HG03565 (cell line): ENCODE results near the gene ATXN7L1.

Experiments used
- ATAC-seq: cut with Tn5 transposase; IDR thresholded peaks from one replicate; pipeline ENCODE4 v1.9.1; 2021; ENCODE audit warnings: mild to moderate bottlenecking, moderate library complexity; ENCODE audit not compliant: unreplicated experiment

ATXN7L1 gene

DNA sequence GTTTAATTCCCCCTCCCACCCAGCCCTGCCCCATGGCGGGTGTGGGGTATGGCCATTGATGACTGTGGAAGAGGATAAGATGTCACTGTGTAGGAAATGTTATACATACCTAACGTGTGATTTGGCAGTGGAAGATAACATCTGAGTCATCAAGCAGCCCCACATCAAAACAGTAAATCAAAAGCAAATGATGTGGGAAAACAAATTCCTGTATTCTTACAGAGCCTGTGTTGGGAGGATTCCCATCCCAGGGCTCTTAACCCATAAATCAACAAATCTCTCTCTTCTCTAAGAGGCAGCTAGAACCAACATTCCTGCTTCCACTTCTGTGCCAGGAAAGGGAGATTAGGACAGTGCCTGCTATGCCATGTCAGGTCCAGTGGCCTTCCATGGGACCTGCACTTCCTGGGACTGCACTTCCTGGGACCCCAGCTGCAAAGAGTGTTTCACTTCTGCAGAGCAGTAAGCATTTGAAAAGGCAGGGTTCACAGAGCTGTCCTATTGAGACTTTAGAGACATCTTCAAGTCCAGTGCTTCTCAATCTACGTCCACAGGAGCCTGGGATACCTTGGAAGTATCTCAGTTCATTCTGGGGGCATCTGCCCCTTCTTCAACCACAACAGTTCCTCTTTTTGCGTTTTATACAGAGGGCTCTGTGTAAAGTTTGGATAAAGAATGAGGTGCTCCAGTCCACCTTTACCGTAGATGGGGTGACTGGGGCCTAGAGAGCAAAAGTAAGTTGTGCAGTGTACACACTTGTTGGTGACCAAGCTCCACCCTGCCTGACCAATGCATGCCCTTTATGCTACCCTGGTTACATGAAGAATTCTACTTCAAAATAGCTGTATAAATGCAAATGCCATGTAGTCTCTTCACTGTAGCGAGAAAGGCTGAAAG, 45.7 kb downstream of the ATXN7L1 start:
- ATAC-seq = no peak

DNA sequence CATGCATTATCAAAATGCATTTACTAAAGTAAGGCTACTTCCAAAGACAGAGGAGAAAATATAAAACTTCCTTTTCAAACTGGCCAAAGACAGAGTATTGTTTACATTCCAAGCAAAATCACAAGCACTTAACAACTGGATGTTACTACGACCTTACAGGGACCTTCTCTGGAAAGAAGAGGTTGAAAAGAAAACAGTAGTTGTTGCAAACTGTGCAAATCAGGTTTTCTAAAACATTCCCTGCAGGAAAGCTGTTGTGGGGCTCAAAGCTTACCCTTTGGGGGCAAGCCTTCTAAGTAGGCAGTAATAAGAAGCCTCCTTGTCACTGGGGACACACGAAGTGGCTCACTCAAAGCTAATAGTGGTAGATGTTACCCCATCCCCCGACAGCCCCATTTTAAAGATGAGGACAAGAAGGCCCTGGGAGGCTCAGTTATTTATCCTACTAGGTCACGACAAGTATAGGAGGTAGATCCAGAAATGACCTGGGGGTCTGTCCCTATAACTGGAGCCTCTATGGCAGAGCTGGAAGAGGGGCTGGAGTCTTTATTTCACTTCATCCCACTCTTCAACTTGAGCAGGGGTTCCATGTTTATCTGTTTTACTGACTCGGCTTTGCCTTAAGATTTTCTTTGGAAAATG, 46.6 kb downstream of the ATXN7L1 start:
- no peak for ATAC-seq

DNA sequence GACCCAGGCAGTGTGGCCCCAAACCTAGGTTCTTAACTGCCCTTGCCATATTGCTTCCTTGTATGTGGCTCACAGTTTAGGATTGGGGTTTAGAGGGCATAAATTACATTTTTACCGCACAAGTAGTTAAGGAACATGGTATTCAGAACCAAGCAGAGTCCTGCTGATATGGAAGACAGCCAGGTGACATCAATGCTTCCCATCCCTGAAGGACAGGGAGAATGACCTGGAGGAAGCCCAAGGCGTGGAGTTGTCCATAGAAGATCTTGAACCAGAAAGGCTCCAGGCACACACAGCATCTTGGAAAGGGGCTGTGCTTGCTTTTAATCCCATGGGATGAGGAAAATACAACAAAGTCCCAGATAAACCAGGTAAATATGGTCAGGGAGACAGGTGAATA, 48.3 kb downstream of the ATXN7L1 start:
- no peak for ATAC-seq

DNA sequence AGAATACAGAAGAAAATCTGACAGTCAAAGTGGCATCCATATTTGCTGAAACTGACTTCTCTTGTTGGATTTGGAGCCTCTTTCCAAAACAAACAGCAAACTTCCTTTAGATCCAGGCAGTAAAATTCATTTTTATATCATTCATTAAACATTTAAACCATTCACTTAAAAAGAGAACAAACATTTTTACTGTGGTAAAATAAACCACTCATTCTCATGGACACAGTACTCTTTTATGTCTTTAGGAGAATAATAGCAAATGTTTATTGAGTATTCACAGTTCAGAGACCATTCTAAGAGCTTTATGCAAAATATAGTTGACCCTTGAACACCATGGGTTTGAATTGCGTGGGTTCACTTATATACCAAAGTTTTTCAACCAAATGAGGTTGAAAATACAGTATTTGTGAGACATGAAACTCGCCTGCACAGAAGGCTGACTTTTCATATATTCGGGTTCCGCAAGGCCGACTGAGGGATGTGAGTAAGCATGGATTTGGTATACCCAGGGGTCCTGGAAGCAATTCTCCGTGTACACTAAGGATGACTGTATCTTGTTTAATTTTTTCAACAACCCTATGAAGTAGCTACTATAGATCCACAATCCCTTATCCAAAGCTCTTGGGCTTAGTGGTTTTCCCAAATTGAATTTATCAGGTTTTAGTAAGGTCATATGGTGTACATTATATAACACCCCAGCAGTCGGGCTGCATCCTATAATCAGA, 49.1 kb downstream of the ATXN7L1 start:
- ATAC-seq = no peak

DNA sequence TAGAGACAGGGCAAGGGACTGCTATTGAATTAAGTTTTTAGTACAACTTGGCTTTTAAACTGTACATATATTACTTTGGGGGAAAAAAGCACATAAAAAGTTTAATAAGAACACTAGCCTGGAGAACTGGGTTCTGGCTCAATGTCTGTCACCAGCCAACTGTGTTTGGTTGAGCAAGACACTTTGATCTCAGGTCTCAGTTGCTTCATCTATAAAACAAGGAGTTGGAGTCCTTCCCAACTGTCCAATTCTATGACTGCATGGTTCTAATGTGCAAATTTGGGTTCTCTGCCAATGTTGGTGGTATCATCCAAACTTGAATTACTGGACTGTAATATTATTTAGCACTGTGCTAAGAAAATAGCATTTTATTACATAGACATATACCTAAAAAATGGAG, 50.3 kb downstream of the ATXN7L1 start:
- ATAC-seq = no peak

DNA sequence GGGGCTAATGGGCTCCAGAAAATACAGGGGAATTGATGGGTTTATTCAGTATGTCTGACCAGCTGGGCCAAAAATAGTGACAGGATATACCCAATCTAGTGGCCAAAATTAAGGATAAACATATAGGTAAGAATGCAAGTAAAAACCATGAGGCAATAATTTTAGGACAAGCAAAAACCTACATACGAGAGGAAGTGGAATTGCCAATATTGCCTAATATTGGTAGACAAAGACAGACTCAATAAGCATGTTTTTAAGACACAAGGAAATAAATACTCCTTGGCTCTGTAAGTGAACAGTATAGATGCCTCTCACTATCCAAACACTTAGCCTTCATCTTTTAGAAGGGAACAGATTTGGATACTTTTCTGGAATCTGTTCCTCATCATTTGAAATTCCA, 51.0 kb downstream of the ATXN7L1 start:
- no peak for ATAC-seq

DNA sequence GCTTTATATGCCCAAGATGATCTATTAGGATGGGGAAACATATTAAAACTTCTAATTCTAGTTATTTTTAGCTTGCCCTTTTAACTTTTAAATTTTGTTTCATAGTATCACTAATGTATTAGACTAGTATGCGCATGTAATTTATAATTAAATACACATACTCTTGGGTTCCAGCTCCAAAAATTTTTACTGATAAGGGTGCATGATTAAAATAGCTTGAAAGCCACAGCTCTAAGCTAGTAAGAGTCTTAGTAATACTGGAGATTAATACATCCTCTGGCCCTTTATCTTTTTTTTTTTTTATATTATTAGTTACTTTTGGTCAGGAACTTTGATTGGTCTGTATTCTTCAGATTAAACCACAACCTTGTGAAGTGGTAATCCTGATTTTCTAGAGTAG, 53.6 kb downstream of the ATXN7L1 start:
- no peak for ATAC-seq

DNA sequence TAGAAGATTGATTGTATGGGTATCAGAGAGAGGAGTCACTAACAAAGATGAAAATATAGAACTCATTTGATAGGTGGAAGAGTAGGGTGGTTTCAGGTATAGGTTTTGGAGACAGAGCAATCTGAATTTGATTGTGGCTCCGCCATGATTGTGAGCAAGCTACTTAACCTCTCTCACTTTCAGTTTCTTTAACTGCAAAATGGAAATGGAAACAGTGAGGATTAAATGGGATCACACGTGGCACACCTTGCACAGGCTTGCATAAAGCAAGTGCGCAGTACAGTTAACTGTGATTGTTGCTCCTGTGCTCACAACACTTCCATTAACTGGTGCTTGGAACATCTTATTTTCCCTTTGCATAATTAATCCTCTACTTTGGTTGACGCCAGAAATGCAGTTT, 54.9 kb downstream of the ATXN7L1 start:
- no peak for ATAC-seq

DNA sequence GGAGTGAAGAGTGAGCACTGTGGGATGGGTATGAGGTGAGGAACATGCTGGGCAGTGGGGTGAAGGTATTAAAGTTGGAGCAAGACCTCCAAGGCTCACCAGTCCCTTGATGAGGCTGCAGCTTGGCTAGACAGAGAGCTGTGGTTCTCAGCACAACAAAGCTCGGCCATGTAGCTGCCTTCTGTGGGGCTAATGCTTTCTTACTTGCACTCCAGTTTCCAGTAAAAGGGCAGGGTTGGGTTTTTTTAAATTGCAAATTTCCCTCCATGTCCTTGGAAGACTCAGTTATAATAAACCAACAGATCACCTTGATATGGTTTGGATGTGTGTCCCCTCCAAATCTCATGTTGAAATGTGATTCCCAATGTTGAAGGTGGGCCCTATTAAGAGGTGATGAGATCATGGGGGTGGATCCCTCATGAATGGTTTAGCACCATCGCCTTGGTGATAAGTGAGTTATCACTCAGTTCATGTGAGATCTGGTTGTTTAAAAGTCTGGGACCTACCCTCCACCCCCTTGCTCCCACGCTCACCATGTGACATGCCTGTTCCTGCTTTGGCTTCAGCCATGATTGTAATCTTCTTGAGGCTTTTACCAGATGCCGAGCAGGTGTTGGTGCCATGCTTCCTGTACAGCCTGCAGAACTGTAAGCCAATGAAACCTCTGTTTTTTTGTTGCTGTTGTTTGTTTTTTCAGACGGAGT, 55.9 kb downstream of the ATXN7L1 start:
- no peak for ATAC-seq

DNA sequence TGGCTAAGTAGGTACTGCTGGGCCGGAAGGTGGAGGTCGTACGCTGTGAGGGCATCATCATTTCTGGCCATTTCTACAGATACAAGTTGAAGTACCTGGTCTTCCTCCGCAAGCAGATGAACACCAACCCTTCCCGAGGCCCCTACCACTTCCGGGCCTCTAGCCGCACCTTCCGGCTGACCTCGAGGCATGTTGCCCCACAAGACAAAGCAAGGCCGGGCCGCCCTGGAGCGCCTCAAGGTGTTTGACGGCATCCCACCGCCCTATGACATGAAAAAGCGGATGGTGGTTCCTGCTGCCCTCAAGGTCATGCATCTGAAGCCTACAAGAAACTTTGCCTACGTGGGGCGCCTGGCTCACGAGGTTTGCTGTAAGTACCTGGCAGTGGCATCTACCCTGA, 56.8 kb downstream of the ATXN7L1 start:
- ATAC-seq = no peak

DNA sequence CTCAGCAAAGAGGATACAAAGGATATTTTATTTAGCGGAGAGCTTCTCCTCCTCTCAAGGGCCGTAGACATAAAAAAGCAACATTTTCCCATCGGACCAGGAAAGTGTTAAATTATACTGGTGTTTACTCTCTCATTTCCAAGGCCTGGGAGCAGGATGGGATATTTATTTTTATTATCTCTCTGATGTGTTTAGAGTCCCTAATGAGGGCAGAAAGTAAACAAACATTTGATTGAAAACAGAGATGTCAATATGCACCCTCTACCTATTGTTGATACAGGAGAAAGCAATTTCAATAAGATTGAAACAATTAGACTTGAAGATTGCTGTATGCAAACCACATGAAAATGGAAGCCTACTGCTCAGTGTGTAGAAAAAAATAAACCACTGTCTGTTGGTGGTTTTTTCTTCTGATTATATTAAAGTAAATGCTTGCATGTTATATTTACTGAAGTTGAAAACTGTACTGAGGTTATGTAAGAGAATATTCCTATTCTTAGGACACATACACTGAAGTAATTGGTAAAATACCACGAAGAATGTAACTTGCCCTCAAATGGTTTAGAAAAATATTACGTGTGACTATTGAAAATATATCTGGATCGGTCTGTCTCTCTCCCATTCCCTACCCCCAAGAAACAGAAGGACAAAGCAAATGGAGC, 59.3 kb downstream of the ATXN7L1 start:
- no peak for ATAC-seq

DNA sequence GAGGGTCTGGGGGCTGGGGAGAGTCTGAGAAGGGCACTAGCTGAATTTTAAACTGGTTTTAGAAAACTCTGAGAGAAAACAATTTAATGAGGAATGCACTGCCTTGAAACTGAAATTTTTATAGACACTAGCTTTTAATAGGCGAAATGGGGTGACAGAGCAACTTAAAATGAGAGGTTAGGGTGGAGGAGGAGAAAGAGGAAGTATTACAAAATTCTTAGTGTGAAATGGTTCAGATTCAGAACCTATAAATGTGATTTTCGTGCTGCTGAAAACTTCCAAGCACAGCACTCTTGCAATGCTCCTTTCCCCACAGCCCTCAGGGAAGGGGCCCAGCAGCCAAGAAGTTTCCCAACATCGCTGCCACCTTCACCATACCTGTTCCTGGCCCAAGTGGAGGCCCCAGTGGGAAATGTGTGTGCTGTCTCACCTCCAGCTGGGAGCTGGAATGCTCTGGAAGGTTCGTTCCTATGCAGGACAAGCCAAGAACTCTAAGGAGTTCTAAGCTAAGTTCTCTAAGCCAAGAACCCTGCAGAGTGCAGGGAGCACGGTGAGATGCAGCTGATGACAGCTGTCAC, 60.0 kb downstream of the ATXN7L1 start:
- no peak for ATAC-seq

DNA sequence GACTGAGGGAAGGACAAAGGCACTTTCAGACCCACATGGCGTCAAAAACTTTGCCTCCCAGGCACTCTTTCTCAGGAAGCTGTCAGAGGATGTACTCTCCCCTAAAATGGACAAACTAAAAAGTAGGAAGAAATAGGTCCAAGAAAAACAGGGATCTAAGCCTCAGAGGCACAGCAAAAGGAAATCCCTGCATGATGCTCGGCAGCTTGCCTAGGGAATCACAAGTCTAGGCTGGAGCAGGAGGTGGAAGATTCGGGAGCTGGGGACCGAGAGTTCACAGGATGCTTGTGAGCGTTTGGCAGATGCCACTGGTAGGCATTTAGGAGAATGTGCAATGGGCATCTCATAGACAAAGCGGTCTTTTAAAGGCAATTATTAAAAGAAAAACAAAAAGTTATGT, 60.8 kb downstream of the ATXN7L1 start:
- ATAC-seq = no peak

DNA sequence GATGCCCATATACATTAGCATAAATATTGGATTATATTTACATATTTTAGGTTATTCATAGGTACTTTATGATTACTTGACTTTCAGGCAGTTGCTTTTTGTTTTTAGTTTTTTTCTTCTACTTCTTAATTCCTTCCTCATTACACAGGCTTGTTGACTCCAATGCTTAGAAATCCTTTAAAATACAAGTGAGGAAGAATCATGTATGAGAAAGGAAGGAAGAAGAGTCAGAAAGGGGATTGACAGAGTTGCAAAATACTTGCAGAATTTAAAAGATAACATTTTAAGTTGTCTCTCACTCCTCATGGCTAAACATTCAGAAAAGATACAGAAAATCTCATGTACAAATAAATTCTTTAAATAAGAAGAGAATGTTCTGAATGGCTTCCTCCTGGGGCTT, 61.9 kb downstream of the ATXN7L1 start:
- ATAC-seq = no peak

DNA sequence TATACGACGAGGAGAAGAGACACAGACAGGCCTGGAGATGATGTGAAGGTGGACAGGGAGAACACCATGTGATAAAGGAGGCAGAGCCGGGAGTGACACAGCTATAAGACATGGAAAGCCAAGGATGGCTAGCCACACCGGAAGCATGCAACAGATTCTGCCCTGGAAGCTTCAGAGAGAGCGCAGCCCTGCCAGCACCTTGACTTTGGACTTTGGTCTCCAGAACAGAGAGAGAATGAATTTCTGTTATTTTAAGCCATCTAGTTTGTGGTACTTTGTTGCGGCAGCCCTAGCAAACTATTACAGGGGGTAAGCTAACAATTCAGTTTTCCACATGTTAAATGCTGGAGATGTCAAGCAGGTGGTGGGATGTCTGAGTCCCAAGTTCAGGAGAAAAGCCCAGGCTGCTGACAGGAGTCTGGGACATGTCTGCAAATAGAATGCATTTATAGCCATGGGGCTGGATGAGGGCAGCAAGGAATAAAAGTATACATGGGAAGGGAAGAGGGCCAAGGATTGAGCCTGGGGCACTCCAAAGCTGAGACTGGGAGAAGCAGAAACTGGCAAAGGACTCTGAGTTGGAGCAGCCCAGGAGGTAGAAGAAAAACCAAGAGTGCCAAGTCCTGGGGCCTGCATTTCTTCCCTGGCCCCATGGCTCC, 65.1 kb downstream of the ATXN7L1 start:
- ATAC-seq = no peak

DNA sequence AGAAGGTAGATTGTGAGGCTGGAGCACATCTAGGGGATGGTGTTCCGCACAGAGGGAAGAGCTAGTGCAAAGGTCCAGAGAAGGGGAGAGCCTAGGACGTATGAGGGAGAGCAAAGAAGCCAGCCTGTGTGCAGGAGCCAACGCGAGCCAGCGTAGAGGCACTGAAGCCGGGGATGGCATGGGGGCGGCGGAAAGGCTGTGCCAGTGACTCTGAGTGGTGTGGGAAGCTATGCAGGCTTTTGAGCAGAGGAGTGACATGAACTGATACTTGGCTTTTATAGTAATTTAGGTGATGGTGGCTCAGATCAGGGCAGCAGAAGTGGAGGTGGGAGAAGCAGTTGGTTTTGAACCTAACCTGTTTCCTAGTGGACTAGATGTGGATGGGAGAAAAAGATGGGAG, 65.8 kb downstream of the ATXN7L1 start:
- no peak for ATAC-seq

DNA sequence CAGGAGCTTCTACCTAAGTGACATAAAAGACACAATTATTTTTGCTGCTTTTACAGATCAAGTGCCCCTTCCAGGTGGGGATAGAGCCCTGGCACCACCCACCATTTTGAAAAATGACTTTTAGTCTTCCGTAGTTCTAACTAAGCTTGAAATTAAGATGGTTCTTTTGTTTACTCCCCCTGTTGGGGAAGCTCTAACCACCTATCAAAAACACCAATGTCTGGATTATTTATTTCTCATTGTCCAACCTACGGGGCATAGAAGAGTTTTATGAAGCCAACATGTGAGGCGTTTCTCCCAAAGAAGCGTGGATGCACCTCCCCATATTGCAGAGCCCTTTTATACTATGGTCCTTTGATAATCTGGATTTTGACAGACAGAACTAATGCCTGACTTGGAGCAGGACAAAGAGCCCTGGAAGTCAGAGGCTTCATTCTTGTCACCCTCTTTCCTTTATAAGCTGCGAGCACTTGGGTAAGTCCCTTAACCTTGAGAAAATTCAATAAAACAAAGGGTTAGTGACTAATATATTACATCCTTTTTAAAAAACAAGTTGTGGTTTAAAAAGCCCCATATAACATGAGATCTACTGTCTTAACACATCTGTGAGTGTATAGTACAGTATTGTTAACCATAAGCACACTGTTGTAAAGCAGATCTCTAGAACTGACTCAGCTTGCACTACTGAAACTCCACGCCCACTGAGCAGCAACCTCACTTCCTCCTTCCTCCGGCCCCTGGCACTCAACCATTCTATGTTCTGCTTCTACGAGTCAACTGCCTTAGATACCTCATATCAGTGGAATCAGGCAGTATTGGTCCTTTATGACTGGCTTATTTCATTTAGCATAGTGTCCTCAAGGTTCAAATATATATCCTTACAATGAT, 67.5 kb downstream of the ATXN7L1 start:
- ATAC-seq = peak; percentile 97

DNA sequence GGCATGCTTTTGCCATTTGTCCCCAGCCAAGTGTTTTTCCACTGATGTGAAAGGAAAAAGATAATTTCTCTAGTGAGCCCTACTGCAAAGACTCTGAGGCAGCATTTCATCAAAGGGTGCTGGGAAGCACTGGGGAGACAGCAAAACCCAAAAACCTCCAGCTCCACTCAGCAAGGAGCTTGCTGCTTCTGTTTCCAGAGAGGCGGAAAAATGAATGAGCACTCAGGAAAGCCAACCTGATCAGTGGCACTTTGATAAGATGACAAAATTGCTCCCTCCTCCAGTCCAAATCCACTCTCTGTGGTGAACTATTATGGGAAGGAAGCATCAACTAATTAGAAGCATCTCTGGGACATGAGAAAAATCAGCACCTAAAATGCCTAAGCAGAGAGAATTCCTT, 68.2 kb downstream of the ATXN7L1 start:
- no peak for ATAC-seq

DNA sequence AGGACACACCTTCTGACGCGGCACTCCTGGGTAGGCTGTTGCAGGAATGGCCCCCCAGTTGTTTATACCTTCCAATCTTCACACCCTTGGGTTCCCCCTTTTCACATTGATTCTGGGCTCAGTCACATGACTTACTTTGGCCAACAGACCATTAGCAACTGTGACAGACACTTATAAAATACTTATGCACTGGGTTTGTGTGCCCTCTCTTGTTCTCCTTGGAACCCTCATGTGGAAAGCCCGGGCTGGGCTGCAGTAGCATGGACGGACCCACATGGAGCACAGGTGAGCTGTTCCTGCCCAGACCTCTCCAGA, 69.0 kb downstream of the ATXN7L1 start:
- no peak for ATAC-seq
